ENCODE results near the gene PRDM16.

- TF ChIP-seq EZH2 (IDR thresholded peaks at IDR 0.05) (no peak), ZFX (IDR thresholded peaks at IDR 0.05) (no peak), ZBTB33 (IDR thresholded peaks at IDR 0.05; ENCODE audit: extremely low read depth, insufficient replicate concordance, low read length) (no peak), POLR2A (IDR thresholded peaks at IDR 0.05; ENCODE audit: borderline replicate concordance, extremely low read depth, insufficient read depth, insufficient read length) (no peak), YY1 (IDR thresholded peaks at IDR 0.05; ENCODE audit: extremely low read depth, insufficient replicate concordance, low read depth, low read length) (no peak)
- TF ChIP-seq, protein P1, sequence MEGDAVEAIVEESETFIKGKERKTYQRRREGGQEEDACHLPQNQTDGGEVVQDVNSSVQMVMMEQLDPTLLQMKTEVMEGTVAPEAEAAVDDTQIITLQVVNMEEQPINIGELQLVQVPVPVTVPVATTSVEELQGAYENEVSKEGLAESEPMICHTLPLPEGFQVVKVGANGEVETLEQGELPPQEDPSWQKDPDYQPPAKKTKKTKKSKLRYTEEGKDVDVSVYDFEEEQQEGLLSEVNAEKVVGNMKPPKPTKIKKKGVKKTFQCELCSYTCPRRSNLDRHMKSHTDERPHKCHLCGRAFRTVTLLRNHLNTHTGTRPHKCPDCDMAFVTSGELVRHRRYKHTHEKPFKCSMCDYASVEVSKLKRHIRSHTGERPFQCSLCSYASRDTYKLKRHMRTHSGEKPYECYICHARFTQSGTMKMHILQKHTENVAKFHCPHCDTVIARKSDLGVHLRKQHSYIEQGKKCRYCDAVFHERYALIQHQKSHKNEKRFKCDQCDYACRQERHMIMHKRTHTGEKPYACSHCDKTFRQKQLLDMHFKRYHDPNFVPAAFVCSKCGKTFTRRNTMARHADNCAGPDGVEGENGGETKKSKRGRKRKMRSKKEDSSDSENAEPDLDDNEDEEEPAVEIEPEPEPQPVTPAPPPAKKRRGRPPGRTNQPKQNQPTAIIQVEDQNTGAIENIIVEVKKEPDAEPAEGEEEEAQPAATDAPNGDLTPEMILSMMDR (IDR thresholded peaks at IDR 0.05 in 2 of 3, conservative IDR thresholded peaks at IDR 0.05 in 1 of 3; ENCODE audit: borderline replicate concordance in 1 of 3, insufficient read depth in 1 of 3, low read depth in 2 of 3, low read length in 2 of 3) = no peak
Measured at GRCh38 chr1:3276341-3276800, 207.4 kb downstream of the PRDM16 start.
